HL-60 (cell line): ENCODE results near the gene ITGB3BP.

Source experiments
- CTCF ChIP-seq: IDR thresholded peaks from one replicate; pipeline ENCODE4 v1.5.1; 2011; ENCODE audit warnings: low read length, control low read depth, inconsistent platforms; ENCODE audit not compliant: insufficient read depth
- GABPA ChIP-seq: IDR thresholded peaks from 2 replicates; pipeline ENCODE4 v1.6.1; 2012; ENCODE audit warnings: low read depth
- POLR2AphosphoS5 ChIP-seq: IDR thresholded peaks from 2 replicates; pipeline ENCODE4 v1.6.1; 2012; ENCODE audit warnings: low read depth
- REST ChIP-seq: IDR thresholded peaks from 2 replicates; pipeline ENCODE4 v1.6.1; 2012; ENCODE audit warnings: low read depth; ENCODE audit not compliant: insufficient replicate concordance

GRCh38 chr1:63501256-63501655 is 21.8 kb downstream of the ITGB3BP start:
- TF ChIP-seq CTCF (no peak), REST (no peak), POLR2AphosphoS5 (no peak), GABPA (no peak)
